ENCODE results near the gene ACTL8.

DNA sequence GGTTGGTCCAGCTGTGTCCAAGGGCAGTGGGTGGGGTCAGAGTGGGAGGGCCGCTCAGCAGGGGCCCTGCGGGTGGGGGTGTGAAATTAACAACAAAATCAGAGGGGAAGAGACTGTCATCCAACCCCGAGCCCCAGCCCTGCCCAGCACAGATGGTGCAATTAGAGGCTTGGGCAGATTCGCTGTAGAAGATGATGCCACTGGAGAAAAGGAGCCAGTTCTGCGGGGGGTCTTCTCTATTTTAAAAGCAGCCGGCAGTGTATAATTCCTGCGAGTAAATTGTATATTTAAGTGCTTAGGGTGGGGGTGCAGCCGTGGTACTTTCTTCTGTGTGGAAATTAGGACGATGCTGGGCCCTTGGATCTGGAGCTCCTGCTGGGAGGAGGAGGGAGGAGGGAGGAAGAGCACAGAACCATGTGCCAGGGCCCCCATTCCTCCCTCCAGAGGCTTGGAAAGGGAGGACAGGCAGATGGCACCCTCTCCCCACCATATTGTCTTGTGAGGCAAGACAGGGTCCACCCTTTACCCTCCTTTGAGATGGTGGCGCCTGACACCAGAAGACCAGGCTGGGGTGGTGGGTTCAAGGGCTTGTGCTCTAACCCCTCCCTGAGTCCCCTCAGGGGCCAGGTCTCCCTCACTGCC lies 89.2 kb downstream of the ACTL8 start:
- no peak for TF ChIP-seq CTCF (IDR thresholded peaks at IDR 0.05 in 8 of 11, conservative IDR thresholded peaks at IDR 0.05 in 3 of 11)
- TF ChIP-seq POLR2A (IDR thresholded peaks at IDR 0.05) = no peak
